HG03135 (cell line): ENCODE results near the gene TAT.

Experiments
- ATAC-seq: cut with Tn5 transposase; IDR thresholded peaks from one replicate; pipeline ENCODE4 v1.9.1; 2021; ENCODE audit warnings: mild to moderate bottlenecking, moderate library complexity; ENCODE audit not compliant: unreplicated experiment

The TAT gene

DNA sequence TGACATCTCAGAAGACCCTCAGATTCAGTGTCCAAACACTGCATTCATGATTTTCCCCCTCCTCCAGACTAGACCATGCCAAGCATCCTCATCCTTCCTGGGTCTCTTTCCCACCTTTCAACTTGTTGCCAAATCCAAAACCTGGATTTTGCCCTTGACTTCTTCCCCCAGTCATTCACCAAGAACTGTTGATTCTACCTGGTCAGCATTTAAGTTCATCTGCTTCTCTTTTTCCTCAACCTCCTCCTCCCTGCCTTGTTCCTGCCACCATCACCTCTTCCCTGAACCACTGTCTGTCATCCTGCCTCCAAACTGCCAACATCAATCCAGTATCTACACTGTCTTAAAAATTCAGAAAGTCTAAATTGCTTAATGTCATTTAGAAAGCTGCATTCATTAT is 29.7 kb downstream of the TAT start:
- ATAC-seq: no peak

DNA sequence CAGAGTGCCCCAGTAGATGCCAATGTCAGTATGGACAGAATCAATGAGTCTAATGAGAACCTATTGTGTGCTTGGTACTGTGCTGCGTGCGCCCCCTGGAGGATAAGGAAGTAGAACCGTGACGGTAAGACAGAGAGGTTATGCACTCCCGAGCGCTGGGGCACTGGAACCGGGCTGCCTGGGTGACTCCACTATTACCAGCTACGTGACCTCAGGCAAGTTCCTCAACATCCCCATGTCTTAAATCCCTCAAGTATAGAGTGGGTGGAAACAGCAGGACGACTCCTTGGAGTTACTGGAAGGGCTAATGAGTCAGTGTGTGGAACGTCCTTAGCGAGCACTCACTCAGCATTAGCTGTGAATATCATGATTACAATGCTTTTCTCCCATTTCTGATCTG is 34.5 kb downstream of the TAT start:
- no peak for ATAC-seq

DNA sequence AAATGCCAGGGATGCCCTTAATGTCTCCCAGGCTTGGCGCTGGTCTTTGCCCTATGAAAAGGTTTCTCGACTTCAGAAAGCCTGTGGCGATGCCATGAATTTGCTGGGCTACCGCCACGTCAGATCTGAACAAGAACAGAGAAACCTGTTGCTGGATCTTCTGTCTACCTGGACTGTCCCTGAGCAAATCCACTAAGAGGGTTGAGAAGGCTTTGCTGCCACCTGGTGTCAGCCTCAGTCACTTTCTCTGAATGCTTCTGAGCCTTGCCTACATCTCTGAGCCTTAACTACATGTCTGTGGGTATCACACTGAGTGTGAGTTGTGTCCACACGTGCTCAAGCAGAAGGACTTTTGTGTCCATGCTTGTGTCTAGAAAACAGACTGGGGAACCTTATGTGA is 39.2 kb downstream of the TAT start:
- ATAC-seq: no peak

DNA sequence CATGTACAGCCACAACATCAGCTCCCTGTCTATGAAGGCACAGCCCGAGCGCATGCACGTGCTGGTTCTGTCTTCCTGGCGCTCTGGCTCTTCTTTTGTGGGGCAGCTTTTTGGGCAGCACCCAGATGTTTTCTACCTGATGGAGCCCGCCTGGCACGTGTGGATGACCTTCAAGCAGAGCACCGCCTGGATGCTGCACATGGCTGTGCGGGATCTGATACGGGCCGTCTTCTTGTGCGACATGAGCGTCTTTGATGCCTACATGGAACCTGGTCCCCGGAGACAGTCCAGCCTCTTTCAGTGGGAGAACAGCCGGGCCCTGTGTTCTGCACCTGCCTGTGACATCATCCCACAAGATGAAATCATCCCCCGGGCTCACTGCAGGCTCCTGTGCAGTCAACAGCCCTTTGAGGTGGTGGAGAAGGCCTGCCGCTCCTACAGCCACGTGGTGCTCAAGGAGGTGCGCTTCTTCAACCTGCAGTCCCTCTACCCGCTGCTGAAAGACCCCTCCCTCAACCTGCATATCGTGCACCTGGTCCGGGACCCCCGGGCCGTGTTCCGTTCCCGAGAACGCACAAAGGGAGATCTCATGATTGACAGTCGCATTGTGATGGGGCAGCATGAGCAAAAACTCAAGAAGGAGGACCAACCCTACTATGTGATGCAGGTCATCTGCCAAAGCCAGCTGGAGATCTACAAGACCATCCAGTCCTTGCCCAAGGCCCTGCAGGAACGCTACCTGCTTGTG is 40.0 kb downstream of the TAT start:
- no peak for ATAC-seq

DNA sequence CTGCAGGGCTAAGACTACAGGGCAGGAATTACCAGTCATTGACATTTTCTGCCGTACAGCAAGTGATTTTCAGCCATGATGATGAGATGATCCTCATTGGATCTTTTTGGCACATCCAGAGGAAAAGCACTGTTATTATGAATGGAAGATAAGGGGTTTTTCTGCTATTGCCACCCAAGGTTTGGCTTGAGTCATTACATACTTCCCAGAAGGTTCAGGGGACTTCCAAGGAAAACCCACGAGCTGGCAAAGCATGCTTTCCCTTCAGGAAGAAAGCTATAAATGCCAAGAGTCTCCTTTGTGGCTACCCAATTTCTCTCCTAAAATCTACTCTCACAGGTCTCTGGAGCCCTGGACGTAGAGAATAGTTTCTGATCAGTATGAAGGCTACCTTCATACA is 44.5 kb downstream of the TAT start:
- ATAC-seq: no peak

DNA sequence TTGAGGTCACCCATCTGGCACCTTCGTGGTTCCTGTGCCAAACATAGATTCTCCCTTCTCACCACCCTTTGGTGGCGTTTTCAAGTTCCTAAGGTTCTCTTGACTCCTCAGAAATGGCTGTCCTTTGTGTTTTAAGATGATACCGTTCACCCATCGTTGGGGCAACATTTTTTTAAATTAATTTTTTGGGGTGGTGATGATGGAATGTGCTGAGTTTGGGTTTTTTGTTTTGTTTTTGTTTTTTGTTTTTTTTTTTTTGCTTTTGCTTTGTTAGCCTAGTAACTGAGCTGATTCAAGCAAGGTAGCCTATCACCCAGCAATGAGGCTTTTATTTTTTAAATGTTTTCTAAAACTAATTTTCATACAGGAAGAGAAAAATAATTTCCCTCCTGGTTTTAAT is 48.0 kb downstream of the TAT start:
- no peak for ATAC-seq

DNA sequence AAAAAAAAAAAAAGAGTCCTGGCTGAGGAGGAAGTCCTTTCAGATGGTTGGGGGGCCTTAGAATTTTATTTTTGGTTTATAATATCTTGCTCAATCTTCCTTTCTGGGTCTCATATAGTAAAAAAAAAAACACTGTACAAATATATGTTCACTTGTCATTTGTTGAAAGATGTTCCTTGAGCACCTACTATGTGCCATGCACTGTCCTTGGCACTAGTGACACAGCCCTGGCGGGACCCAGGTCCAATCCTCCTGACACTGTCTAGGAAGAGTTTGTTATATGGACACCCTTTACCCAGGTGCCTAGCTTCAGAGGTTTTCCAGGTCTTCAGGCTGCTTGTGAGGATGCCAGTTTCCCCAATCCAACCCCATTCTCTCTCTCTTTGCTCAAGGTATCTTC is 48.6 kb downstream of the TAT start:
- ATAC-seq: no peak

DNA sequence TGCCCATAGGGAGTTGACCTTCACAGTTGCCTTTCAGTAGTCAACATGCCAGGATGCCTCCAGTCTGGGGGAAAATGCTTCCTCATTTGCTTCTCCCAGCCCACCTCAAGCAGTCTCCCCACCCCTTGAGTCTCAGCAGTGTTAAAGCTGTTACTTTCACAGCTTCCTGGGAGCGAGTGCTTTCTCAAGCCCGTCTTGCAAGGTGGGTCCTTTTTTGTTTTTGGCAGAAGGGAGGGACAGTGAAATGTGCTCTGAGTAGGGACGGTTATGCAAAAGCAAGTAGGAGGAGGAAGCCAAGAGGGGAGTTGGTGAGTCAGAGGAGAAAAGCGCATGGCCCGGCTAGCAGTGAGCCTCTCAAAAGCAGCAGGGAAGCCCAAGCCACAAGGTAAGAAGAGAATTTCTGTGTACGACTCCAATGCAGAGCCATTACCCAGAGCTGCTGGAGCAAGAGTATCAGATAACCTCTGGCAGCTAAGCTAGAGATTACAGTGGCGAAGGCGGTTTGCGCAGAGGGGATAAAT is 50.7 kb downstream of the TAT start, which contains the start of gene CHST4:
CHST4 (plus strand) TSS at position 316 of the 521 bp plus-strand sequence. CDS start 10,252 bp downstream, outside the sequence.
- no peak for ATAC-seq

DNA sequence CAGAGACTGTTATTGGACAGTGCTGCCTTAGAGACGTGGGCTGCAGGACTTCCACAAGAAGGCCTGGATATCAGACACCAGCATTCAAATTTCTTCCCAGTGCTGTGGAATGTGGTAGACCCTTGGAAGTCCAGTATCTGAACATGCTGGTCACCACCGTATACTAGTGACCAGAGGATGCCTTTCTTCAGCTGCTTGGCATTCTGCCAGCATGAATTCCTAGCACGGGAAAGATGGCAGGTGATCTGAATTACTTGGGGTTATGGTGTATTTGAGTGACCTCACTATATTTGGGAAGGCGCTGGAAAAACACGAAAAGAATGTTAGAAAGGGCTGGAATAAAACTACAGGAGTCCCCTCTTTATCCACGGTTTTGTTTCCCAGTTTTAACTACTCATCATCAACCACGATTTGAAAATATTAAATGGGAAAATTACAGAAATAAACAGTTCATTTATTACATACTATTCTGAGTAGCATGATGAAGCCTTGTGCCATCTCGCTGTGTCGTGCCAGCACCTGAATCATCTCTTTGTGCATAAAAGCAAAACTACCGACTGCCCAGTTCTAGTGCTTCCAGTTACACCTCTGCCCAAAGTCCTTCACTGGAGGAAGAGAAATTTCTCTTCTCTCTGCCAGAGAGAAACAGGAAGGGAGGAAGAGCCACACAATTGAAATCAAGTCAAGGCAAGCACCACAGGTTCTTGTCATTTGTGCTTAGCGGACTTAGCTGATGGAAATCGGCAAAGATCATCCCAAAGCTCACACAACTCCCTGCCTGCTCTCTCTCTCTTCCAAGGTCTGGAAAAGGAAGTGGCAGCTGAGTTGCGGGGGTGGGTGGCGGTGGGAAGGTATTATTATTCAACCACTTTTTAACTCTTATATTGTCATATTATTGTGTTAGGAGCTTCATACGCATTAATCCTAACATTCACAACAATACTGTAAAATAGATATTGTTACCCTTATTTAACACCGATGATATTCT is 52.0 kb downstream of the TAT start:
- ATAC-seq: no peak

DNA sequence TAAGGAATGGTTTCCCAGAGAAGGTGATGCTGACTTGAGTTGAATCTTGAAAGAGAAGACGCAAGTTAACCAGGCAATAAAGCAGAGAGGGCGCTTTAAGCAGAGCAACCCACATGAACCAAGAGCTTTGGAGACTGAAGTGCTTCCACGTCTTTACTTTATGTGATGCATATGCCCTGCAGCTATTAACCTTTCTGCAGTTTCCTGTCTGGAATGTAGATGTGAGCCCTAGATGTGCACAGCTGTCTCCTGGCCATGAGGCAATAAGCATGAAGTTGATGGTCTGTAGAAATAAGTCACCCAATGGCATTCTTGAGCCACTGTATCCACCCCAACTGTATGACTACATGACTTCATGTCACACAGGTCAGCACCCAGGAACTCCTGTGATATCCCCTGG is 56.3 kb downstream of the TAT start:
- ATAC-seq: no peak
